ENCODE measurements around the gene SPNS1. TPM values are rescaled to one million over a fixed set of nuclear protein-coding genes. Genes with fewer than 3 reads are reported as not detected.
"Not testable (repeated sequence)": the region's sequence is repeated elsewhere in the genome, so short reads cannot be mapped to it uniquely, and the experiment has no call there.

Gene SPNS1
- total RNA-seq, 4 donors from 2014 or later = 12.7 to 26.0 (median 23.4) TPM

- ATAC-seq = no peak
- intact Hi-C loops (cut with DNase I; ENCODE audit: low total_unique reads) (no loop called here), in situ Hi-C loops (cut with MboI; ENCODE audit: low sequenced_read_pairs in 4 of 4) (no loop called here)
- no peaks in the 10 kb centered on the region for H3K4me1 ChIP-seq
- no peak for DNase-seq
- H3K36me3 ChIP-seq = peaks cover 0 to 7% of the 10 kb centered on the region in 2 donors
- TF ChIP-seq CTCF (IDR thresholded peaks at IDR 0.05 in 4 of 5, conservative IDR thresholded peaks at IDR 0.05 in 1 of 5) = no peak
- no peak for TF ChIP-seq POLR2A (IDR thresholded peaks at IDR 0.05)
- H3K9me3 ChIP-seq = no peaks in the 10 kb centered on the region
- H3K27me3 ChIP-seq = peaks cover 0 to 4% (median 0%) of the 10 kb centered on the region in 3 donors
- no peak overlapping the region for H3K27ac ChIP-seq
- H3K4me3 ChIP-seq = no peak overlapping the region
These were observed 17.9 kb downstream of the SPNS1 start for GRCh38 chr16:28992496-28992895.

- DNase-seq (no peak), ATAC-seq (no peak)
- H3K27ac ChIP-seq = no peak overlapping the region
- H3K4me1 ChIP-seq = no peaks in the 10 kb centered on the region
- no peaks in the 10 kb centered on the region for H3K9me3 ChIP-seq
- no peak overlapping the region for H3K4me3 ChIP-seq
- intact Hi-C loops (cut with DNase I; ENCODE audit: low total_unique reads) = no loop called here
- in situ Hi-C loops (cut with MboI; ENCODE audit: low sequenced_read_pairs in 4 of 4) = no loop called here
- peaks cover 0 to 4% (median 0%) of the 10 kb centered on the region in 3 donors for H3K27me3 ChIP-seq
- H3K36me3 ChIP-seq = no peaks in the 10 kb centered on the region
- no peak for TF ChIP-seq POLR2A (IDR thresholded peaks at IDR 0.05)
- no peak for TF ChIP-seq CTCF (IDR thresholded peaks at IDR 0.05 in 4 of 5, conservative IDR thresholded peaks at IDR 0.05 in 1 of 5)
These were observed 24.3 kb downstream of the SPNS1 start for GRCh38 chr16:28998837-28999236.

GRCh38 chr16:28999577-28999976 is 25.0 kb downstream of the SPNS1 start:
- Histone ChIP-seq H3K27ac (no peak overlapping the region), H3K4me1 (no peaks in the 10 kb centered on the region), H3K36me3 (no peaks in the 10 kb centered on the region), H3K4me3 (no peak overlapping the region), H3K27me3 (peaks cover 0 to 4% (median 0%) of the 10 kb centered on the region in 3 donors), H3K9me3 (no peaks in the 10 kb centered on the region)
- in situ Hi-C loops (cut with MboI; ENCODE audit: low sequenced_read_pairs in 4 of 4) = no loop called here
- DNase-seq = no peak
- TF ChIP-seq CTCF (IDR thresholded peaks at IDR 0.05 in 4 of 5, conservative IDR thresholded peaks at IDR 0.05 in 1 of 5) (no peak), POLR2A (IDR thresholded peaks at IDR 0.05) (no peak)
- ATAC-seq = no peak
- intact Hi-C loops (cut with DNase I; ENCODE audit: low total_unique reads) = no loop called here

GRCh38 chr16:29000019-29000418 is 25.4 kb downstream of the SPNS1 start:
- no peaks in the 10 kb centered on the region for H3K36me3 ChIP-seq
- no peaks in the 10 kb centered on the region for H3K9me3 ChIP-seq
- in situ Hi-C loops (cut with MboI; ENCODE audit: low sequenced_read_pairs in 4 of 4) (no loop called here), intact Hi-C loops (cut with DNase I; ENCODE audit: low total_unique reads) (no loop called here)
- DNase-seq (no peak), ATAC-seq (no peak)
- H3K4me3 ChIP-seq = no peak overlapping the region
- TF ChIP-seq POLR2A (IDR thresholded peaks at IDR 0.05) (no peak), CTCF (IDR thresholded peaks at IDR 0.05 in 4 of 5, conservative IDR thresholded peaks at IDR 0.05 in 1 of 5) (no peak)
- H3K4me1 ChIP-seq = no peaks in the 10 kb centered on the region
- no peak overlapping the region for H3K27ac ChIP-seq
- peaks cover 0 to 4% (median 0%) of the 10 kb centered on the region in 3 donors for H3K27me3 ChIP-seq

GRCh38 chr16:29004496-29005139 is 30.0 kb downstream of the SPNS1 start:
- ATAC-seq; H3K27ac ChIP-seq; H3K36me3 ChIP-seq; in situ Hi-C loops (cut with MboI; ENCODE audit: low sequenced_read_pairs in 4 of 4); DNase-seq; H3K9me3 ChIP-seq; H3K27me3 ChIP-seq; H3K4me1 ChIP-seq; H3K4me3 ChIP-seq; intact Hi-C loops (cut with DNase I; ENCODE audit: low total_unique reads): not testable (repeated sequence)
